ENCODE data around the gene RXFP1.

The RXFP1 gene

GRCh38 chr4:158521484-158522088 lies at the start of gene RXFP1:
Gene RXFP1 (plus strand): TSS chr4:158521882. CDS start chr4:158521977, 95 bp downstream.
- no peak within 1 kb of the TSS for H3K27ac ChIP-seq
- TF ChIP-seq, protein P1, sequence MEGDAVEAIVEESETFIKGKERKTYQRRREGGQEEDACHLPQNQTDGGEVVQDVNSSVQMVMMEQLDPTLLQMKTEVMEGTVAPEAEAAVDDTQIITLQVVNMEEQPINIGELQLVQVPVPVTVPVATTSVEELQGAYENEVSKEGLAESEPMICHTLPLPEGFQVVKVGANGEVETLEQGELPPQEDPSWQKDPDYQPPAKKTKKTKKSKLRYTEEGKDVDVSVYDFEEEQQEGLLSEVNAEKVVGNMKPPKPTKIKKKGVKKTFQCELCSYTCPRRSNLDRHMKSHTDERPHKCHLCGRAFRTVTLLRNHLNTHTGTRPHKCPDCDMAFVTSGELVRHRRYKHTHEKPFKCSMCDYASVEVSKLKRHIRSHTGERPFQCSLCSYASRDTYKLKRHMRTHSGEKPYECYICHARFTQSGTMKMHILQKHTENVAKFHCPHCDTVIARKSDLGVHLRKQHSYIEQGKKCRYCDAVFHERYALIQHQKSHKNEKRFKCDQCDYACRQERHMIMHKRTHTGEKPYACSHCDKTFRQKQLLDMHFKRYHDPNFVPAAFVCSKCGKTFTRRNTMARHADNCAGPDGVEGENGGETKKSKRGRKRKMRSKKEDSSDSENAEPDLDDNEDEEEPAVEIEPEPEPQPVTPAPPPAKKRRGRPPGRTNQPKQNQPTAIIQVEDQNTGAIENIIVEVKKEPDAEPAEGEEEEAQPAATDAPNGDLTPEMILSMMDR (conservative IDR thresholded peaks at IDR 0.05), result no peak
- TF ChIP-seq ZFX (IDR thresholded peaks at IDR 0.05), result no peak

GRCh38 chr4:158481811-158482210 lies 39.9 kb upstream of the RXFP1 start:
- TF ChIP-seq, protein P1 (conservative IDR thresholded peaks at IDR 0.05), result no peak
- no peak for TF ChIP-seq ZFX (IDR thresholded peaks at IDR 0.05)
- H3K27ac ChIP-seq, result no peak overlapping the region

DNA sequence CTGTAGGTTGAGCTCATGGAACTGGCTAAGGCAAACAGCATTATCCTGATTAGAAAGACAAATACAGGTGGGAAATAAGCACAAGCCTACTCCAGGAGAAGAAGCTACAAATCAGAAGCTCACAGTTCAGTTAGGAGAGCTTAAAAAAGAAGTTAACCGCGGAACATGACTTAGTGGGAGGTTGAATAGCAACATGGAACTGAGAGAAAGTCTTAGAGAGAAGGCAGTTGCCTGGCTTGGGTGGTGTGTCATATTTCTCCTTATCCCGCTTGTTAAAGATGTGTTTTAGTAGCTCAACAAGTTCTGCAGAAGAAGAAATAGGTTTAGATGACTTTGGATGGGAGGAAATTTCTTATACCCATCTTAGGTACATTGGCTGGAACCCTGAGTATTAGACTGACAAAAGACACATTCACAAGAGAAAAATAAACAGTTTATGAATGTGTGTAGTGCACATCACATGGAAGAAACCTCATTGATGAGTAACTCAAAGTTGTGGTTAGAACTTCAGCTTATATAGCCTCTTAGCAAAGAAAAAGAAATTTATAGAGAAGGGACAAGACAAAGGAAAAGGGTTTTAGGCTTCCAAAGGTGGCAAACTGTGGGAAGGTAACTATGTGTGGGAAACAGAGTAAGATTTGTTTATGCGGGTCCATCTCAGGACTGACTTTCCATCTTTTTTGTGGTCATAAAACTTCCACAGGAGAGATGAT lies 37.4 kb upstream of the RXFP1 start:
- H3K27ac ChIP-seq, result no peak overlapping the region
- TF ChIP-seq, protein P1 (conservative IDR thresholded peaks at IDR 0.05), result no peak
- TF ChIP-seq ZFX (IDR thresholded peaks at IDR 0.05), result no peak

DNA sequence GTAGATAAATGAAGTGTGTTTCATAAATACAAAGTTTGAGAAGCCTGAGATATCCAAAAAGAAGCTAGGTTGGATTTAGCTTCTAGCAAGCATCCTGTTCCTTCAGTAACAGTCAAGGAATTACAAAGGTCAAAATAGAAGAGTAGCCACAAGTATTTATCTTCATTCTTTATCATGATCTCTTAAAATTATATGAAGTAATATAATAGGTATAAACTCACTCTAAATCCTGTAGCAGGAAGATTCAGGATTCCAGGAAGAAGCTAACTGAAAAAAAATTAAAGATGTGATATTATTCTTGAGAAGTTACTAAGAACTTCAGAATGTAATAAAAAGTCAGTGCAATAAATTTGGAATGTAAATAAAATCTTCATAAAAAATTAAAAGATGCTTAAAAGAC lies 31.1 kb upstream of the RXFP1 start:
- TF ChIP-seq, protein P1 (conservative IDR thresholded peaks at IDR 0.05), result no peak
- no peak for TF ChIP-seq ZFX (IDR thresholded peaks at IDR 0.05)

DNA sequence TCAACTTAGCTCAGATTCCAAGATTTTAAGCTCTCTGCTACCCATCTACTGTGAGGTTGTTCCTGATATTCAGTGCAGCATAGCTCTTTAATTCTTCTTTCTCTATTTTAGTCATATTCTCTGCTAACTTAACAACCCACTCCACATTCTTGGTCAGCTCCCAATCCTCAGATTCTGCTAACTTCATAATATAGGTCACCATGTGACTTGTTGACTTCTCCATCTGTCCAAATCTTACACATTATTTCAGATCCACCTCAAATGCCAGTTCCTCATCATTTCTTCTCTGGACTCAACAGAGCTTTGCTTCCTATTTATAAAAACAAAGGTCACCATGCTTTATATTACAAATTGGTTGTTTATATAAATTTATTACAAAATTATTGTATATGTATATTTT lies 29.3 kb upstream of the RXFP1 start:
- no peak for TF ChIP-seq ZFX (IDR thresholded peaks at IDR 0.05)
- TF ChIP-seq, protein P1 (conservative IDR thresholded peaks at IDR 0.05), result no peak
- no peak overlapping the region for H3K27ac ChIP-seq

More for the DNA sequence above, 31.1 kb upstream of the RXFP1 start:
- H3K27ac ChIP-seq, result no peak overlapping the region

DNA sequence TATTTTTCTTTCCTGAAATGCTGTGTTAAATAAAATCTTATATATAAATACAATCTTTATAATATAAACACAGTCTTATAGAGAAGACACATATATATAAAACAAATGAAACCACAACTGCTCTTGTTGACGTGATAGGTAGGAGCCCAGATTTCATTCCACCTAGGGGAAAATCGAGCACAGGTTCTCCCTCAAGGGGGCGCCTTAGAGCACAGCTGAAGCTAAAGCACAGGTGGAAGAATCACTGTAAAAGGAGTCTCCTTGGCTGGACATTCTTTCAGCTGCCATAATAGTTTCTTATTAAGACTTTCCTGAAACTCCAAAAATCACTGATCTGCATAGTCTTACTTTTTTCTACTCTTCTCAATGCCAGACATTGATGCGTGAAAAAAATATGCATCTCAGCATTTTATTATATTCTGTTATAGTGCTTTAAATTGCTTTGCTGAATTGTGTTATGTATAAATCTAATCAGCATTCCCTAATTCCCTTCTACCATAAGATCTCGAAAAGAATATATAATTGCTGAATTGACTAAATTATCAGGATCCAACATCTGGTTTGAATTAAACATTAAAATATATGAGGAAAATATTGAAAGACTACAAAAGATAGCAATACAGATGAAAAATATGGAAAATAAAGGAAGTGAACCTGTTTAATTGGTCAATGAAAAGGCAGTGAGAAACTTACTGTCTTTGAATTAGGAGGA lies 25.5 kb upstream of the RXFP1 start:
- H3K27ac ChIP-seq, result no peak overlapping the region
- no peak for TF ChIP-seq ZFX (IDR thresholded peaks at IDR 0.05)
- TF ChIP-seq, protein P1 (conservative IDR thresholded peaks at IDR 0.05), result peak; percentile 56

DNA sequence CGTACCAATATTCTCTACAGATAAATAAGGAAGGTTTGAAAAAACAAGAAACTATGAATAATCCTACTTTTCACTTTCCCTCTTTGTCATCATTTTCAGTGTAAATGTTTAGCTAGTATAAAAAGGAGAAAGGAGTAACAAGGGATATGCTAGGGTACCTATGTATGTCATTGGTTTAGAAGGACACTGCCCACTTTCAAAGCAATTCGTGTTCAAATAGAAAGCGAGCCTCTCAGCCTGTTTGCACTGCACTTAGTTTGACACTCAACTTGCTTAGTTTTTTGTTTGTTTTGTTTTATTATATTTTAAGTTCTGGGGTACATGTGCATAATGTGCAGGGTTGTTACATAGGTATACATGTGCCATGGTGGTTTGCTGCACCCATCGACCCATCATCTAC lies 21.6 kb upstream of the RXFP1 start:
- H3K27ac ChIP-seq, result no peak overlapping the region
- TF ChIP-seq, protein P1 (conservative IDR thresholded peaks at IDR 0.05), result no peak
- no peak for TF ChIP-seq ZFX (IDR thresholded peaks at IDR 0.05)

Measured in C4-2B (cell line).